ENCODE data around the gene ARHGEF17. TPM values are rescaled to one million over a fixed set of nuclear protein-coding genes. Genes with fewer than 3 reads are reported as not detected.

The ARHGEF17 gene
- total and polyA plus RNA-seq, 2 of the 13 experiments (the other 11 are each of a cell fraction or from before 2014, with no cell fraction given): 10.7 to 28.8 TPM

DNA sequence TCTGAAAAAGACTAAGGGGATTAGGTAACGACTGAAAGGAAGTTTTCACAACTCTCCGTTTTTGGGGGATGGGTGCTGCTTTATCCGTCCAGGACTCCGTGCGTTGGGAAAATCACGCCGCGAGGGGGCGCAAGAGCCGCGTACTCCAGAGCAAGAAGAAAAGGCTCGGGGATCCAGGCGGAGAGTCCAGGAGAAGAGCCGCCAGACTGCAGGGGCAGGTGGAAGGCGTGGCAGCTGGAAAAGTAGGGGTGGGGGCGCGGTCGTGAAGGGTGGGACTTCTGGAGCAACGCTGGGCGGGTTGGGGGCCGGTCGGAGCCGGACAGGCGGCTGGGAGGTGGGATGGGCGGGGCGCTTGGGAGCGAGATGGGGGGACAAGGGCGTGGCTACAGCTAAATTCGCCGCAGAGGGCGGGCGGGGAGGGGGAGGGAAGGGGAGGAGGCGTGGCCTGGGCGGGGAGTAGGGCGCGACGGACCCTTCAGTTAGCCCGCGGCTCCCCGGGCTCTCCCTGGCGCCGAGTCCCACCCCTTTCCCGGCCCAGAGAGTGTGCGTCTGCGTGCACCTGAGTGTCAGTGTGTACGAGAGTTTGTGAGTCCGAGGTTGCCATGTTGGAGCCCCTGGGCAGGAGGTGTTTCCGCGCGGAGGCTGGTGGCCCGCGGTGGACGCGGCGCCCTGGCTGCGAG is 613 bp upstream of the ARHGEF17 start (continued):
- TF ChIP-seq, protein P1, sequence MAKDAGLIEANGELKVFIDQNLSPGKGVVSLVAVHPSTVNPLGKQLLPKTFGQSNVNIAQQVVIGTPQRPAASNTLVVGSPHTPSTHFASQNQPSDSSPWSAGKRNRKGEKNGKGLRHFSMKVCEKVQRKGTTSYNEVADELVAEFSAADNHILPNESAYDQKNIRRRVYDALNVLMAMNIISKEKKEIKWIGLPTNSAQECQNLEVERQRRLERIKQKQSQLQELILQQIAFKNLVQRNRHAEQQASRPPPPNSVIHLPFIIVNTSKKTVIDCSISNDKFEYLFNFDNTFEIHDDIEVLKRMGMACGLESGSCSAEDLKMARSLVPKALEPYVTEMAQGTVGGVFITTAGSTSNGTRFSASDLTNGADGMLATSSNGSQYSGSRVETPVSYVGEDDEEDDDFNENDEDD (CRISPR knock-in tag; IDR thresholded peaks at IDR 0.05; ENCODE audit: borderline replicate concordance): no peak
- TF ChIP-seq, protein P2, sequence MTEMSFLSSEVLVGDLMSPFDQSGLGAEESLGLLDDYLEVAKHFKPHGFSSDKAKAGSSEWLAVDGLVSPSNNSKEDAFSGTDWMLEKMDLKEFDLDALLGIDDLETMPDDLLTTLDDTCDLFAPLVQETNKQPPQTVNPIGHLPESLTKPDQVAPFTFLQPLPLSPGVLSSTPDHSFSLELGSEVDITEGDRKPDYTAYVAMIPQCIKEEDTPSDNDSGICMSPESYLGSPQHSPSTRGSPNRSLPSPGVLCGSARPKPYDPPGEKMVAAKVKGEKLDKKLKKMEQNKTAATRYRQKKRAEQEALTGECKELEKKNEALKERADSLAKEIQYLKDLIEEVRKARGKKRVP (CRISPR knock-in tag; IDR thresholded peaks at IDR 0.05): peak in 1 of 2 experiments; percentile 31; a peak in 1 of 4 replicates
- no peak for TF ChIP-seq ZFP41 (CRISPR knock-in tag; IDR thresholded peaks at IDR 0.05; ENCODE audit: borderline replicate concordance)
- TF ChIP-seq, protein P3, sequence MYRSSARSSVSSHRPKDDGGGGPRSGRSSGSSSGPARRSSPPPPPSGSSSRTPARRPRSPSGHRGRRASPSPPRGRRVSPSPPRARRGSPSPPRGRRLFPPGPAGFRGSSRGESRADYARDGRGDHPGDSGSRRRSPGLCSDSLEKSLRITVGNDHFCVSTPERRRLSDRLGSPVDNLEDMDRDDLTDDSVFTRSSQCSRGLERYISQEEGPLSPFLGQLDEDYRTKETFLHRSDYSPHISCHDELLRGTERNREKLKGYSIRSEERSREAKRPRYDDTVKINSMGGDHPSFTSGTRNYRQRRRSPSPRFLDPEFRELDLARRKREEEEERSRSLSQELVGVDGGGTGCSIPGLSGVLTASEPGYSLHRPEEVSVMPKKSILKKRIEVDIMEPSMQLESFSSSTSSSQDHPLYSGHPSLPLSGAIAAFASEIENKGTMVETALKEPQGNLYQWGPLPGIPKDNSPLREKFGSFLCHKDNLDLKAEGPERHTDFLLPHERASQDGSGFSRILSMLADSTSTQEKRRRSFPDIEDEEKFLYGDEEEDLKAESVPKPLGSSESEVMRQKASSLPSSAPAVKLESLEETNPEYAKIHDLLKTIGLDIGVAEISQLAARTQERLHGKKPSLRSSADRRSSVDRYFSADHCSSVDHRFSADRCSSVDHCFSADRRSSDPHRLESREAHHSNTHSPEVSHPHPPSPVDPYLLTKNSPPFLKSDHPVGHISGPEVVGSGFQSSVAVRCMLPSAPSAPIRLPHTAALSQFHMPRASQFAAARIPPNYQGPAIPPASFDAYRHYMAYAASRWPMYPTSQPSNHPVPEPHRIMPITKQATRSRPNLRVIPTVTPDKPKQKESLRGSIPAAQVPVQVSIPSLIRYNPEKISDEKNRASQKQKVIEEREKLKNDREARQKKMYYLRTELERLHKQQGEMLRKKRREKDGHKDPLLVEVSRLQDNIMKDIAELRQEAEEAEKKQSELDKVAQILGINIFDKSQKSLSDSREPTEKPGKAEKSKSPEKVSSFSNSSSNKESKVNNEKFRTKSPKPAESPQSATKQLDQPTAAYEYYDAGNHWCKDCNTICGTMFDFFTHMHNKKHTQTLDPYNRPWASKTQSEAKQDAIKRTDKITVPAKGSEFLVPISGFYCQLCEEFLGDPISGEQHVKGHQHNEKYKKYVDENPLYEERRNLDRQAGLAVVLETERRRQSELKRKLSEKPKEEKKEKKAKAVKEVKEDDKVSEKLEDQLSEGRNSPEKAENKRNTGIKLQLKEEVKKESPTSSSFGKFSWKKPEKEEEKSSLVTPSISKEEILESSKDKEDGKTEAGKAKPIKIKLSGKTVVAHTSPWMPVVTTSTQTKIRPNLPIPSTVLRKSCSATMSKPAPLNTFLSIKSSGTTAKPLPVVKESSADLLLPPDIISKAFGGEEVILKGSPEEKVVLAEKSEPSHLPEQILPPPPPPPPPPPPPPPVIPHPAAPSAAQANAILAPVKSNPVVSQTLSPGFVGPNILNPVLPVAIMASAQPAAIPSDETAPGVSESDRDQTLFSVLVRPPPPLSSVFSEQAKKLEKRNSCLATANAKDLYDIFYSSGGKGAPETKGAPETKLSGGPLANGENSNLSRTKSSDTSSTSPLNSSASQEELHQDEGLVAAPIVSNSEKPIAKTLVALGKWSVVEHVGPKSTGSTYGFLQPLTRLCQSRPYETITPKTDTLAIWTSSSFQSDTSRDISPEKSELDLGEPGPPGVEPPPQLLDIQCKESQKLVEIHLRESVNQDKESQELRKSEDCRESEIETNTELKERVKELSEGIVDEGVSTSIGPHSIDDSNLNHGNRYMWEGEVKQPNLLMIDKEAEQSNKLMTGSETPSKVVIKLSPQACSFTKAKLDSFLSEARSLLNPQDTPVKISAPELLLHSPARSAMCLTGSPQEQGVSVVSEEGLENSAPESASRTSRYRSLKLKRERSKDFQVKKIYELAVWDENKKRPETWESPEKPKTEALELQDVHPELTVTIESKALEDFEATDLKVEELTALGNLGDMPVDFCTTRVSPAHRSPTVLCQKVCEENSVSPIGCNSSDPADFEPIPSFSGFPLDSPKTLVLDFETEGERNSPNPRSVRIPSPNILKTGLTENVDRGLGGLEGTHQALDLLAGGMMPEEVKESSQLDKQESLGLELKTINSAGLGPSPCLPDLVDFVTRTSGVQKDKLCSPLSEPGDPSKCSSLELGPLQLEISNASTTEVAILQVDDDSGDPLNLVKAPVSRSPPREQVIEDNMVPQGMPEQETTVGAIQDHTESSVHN (CRISPR knock-in tag; IDR thresholded peaks at IDR 0.05): no peak
- no peak; the same call in 1 of the 2 replicates for TF ChIP-seq SALL2 (CRISPR knock-in tag; IDR thresholded peaks at IDR 0.05)
- TF ChIP-seq, protein P4, sequence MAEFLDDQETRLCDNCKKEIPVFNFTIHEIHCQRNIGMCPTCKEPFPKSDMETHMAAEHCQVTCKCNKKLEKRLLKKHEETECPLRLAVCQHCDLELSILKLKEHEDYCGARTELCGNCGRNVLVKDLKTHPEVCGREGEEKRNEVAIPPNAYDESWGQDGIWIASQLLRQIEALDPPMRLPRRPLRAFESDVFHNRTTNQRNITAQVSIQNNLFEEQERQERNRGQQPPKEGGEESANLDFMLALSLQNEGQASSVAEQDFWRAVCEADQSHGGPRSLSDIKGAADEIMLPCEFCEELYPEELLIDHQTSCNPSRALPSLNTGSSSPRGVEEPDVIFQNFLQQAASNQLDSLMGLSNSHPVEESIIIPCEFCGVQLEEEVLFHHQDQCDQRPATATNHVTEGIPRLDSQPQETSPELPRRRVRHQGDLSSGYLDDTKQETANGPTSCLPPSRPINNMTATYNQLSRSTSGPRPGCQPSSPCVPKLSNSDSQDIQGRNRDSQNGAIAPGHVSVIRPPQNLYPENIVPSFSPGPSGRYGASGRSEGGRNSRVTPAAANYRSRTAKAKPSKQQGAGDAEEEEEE (CRISPR knock-in tag; IDR thresholded peaks at IDR 0.05; ENCODE audit: borderline replicate concordance): no peak
- peak; percentile 65 for TF ChIP-seq TAF1 (CRISPR knock-in tag; IDR thresholded peaks at IDR 0.05)
- TF ChIP-seq BHLHE40 (IDR thresholded peaks at IDR 0.05; ENCODE audit: low read length): no peak; the same call in 1 of the 2 replicates
- no peak for TF ChIP-seq ZNF484 (CRISPR knock-in tag; IDR thresholded peaks at IDR 0.05; ENCODE audit: borderline replicate concordance, low read depth)
- TF ChIP-seq AKAP8 (CRISPR knock-in tag; IDR thresholded peaks at IDR 0.05): no peak
- no peak; the same call in 1 of the 2 replicates for TF ChIP-seq SRF (IDR thresholded peaks at IDR 0.05; ENCODE audit: low read depth, low read length)
- TF ChIP-seq, protein P5, sequence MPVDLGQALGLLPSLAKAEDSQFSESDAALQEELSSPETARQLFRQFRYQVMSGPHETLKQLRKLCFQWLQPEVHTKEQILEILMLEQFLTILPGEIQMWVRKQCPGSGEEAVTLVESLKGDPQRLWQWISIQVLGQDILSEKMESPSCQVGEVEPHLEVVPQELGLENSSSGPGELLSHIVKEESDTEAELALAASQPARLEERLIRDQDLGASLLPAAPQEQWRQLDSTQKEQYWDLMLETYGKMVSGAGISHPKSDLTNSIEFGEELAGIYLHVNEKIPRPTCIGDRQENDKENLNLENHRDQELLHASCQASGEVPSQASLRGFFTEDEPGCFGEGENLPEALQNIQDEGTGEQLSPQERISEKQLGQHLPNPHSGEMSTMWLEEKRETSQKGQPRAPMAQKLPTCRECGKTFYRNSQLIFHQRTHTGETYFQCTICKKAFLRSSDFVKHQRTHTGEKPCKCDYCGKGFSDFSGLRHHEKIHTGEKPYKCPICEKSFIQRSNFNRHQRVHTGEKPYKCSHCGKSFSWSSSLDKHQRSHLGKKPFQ (CRISPR knock-in tag; IDR thresholded peaks at IDR 0.05; ENCODE audit: insufficient replicate concordance): no peak

Data from HepG2 (cell line).